ENCODE results near the gene PDCD6IP. TPM values are rescaled to one million over a fixed set of nuclear protein-coding genes. Genes with fewer than 3 reads are reported as not detected.
"Not testable (repeated sequence)": the region's sequence is repeated elsewhere in the genome, so short reads cannot be mapped to it uniquely, and the experiment has no call there.

Gene PDCD6IP
- total RNA-seq, 1 donor from 2014 or later = 135 TPM

- no peak for TF ChIP-seq CTCF (IDR thresholded peaks at IDR 0.05; ENCODE audit: unreplicated experiment)
- H3K27me3 Mint-ChIP-seq (ENCODE audit: low read depth) = no peaks in the 10 kb centered on the region
- peaks cover 29% of the 10 kb centered on the region for H3K36me3 Mint-ChIP-seq
- no peak for DNase-seq (ENCODE audit: low spot score in 2 of 2, unreplicated experiment in 2 of 2)
- H3K4me3 Mint-ChIP-seq = no peak overlapping the region
- H3K27ac Mint-ChIP-seq = no peak overlapping the region
- no peaks in the 10 kb centered on the region for H3K9me3 Mint-ChIP-seq
- H3K4me1 Mint-ChIP-seq = peaks cover 6% of the 10 kb centered on the region
These were observed 40.9 kb downstream of the PDCD6IP start for GRCh38 chr3:33839283-33839682.

- Mint-ChIP-seq H3K36me3 (peaks cover 27% of the 10 kb centered on the region), H3K4me3 (no peak overlapping the region), H3K4me1 (peaks cover 6% of the 10 kb centered on the region), H3K9me3 (no peaks in the 10 kb centered on the region), H3K27ac (peak overlapping the region; percentile 19), H3K27me3 (ENCODE audit: low read depth) (no peaks in the 10 kb centered on the region)
- no peak for TF ChIP-seq CTCF (IDR thresholded peaks at IDR 0.05; ENCODE audit: unreplicated experiment)
- no peak for DNase-seq (ENCODE audit: low spot score in 2 of 2, unreplicated experiment in 2 of 2)
These were observed 41.7 kb downstream of the PDCD6IP start for GRCh38 chr3:33840179-33840578.

GRCh38 chr3:33848624-33849347, 50.4 kb downstream of the PDCD6IP start:
- no peak for DNase-seq (ENCODE audit: low spot score in 2 of 2, unreplicated experiment in 2 of 2)
- Mint-ChIP-seq H3K4me1 (no peaks in the 10 kb centered on the region), H3K4me3 (no peak overlapping the region), H3K9me3 (no peaks in the 10 kb centered on the region), H3K27me3 (ENCODE audit: low read depth) (no peaks in the 10 kb centered on the region), H3K27ac (no peak overlapping the region), H3K36me3 (peaks cover 21% of the 10 kb centered on the region)
- TF ChIP-seq CTCF (IDR thresholded peaks at IDR 0.05; ENCODE audit: unreplicated experiment) = no peak

GRCh38 chr3:33850599-33850998, 52.2 kb downstream of the PDCD6IP start:
- not testable (repeated sequence) for H3K4me3 Mint-ChIP-seq; H3K9me3 Mint-ChIP-seq; DNase-seq (ENCODE audit: low spot score in 2 of 2, unreplicated experiment in 2 of 2); H3K27ac Mint-ChIP-seq; H3K27me3 Mint-ChIP-seq (ENCODE audit: low read depth); H3K4me1 Mint-ChIP-seq
- peaks cover 30% of the 10 kb centered on the region for H3K36me3 Mint-ChIP-seq

GRCh38 chr3:33855407-33855806, 57.0 kb downstream of the PDCD6IP start:
- not testable (repeated sequence) for H3K4me3 Mint-ChIP-seq; H3K27me3 Mint-ChIP-seq (ENCODE audit: low read depth); DNase-seq (ENCODE audit: low spot score in 2 of 2, unreplicated experiment in 2 of 2); H3K4me1 Mint-ChIP-seq; H3K9me3 Mint-ChIP-seq
- Mint-ChIP-seq H3K36me3 (peaks cover 31% of the 10 kb centered on the region), H3K27ac (peak overlapping the region; percentile 3)

GRCh38 chr3:33855884-33856546, 57.6 kb downstream of the PDCD6IP start:
- TF ChIP-seq CTCF (IDR thresholded peaks at IDR 0.05; ENCODE audit: unreplicated experiment) = no peak
- Mint-ChIP-seq H3K9me3 (no peaks in the 10 kb centered on the region), H3K4me3 (no peak overlapping the region), H3K4me1 (peaks cover 6% of the 10 kb centered on the region), H3K36me3 (peaks cover 29% of the 10 kb centered on the region), H3K27me3 (ENCODE audit: low read depth) (no peaks in the 10 kb centered on the region), H3K27ac (no peak overlapping the region)
- DNase-seq (ENCODE audit: low spot score in 2 of 2, unreplicated experiment in 2 of 2) = no peak

- DNase-seq (ENCODE audit: low spot score in 2 of 2, unreplicated experiment in 2 of 2); H3K4me3 Mint-ChIP-seq; H3K27me3 Mint-ChIP-seq (ENCODE audit: low read depth); H3K9me3 Mint-ChIP-seq; H3K27ac Mint-ChIP-seq; H3K4me1 Mint-ChIP-seq: not testable (repeated sequence)
- peaks cover 30% of the 10 kb centered on the region for H3K36me3 Mint-ChIP-seq
These were observed 59.3 kb downstream of the PDCD6IP start for GRCh38 chr3:33857701-33858100.
